Adrenal gland (tissue), 12 donors: ENCODE measurements around the gene CHST11. TPM values are rescaled to one million over a fixed set of nuclear protein-coding genes. Genes with fewer than 3 reads are reported as not detected.

Experiments
- DNase-seq, 7 donors: peaks; one replicate each; pipeline ENCODE4 v3.0.0-alpha.2; 2019 to 2020
- H3K27ac ChIP-seq, 5 donors: fragments of 200-600 bp; sonication (generic) in 4 of 5; 1 replicate in 3 of 5; 2 replicates in 2 of 5; pipeline versions ENCODE4 v1.5.1 to v1.8.0; 2016 to 2020; ENCODE audit warnings: mild to moderate bottlenecking in 1 of 5
- H3K27me3 ChIP-seq: fragments of 200-600 bp; 2 replicates; pipeline ENCODE4 v1.8.0; 2021
- H3K36me3 ChIP-seq, 2 donors: fragments of 200-600 bp; replicated peaks in 1 of 2; 1 replicate in 1 of 2; 2 replicates in 1 of 2; pipeline versions ENCODE4 v1.5.1 to v1.8.0; 2018 to 2022
- H3K4me1 ChIP-seq, 2 donors: fragments of 200-600 bp; replicated peaks in 1 of 2; 1 replicate in 1 of 2; 2 replicates in 1 of 2; pipeline versions ENCODE4 v1.5.1 to v1.8.0; 2018 to 2021
- H3K4me3 ChIP-seq, 4 donors: fragments of 200-600 bp; sonication (generic) in 3 of 4; one replicate each; pipeline ENCODE4 v1.5.1; 2016 to 2018
- H3K9me3 ChIP-seq, 3 donors: fragments of 200-600 bp; sonication (generic) in 1 of 3; replicated peaks in 1 of 3; 1 replicate in 2 of 3; 2 replicates in 1 of 3; pipeline versions ENCODE4 v1.5.1 to v1.8.0; 2016 to 2021
- POLR2A ChIP-seq, 2 donors: fragments of 450-650 bp; IDR thresholded peaks; one replicate each; pipeline ENCODE4 v1.6.1; 2017; ENCODE audit warnings: antibody characterized with exemption in 2 of 2, mild to moderate bottlenecking in 2 of 2, moderate library complexity in 1 of 2
- WGBS, 4 donors: extraction: QIAGEN DNeasy Blood & Tissue Kit in 2 of 4; methylation state at CpG; one replicate each; pipeline versions ENCODE4 v1.1.5 to v1.1.7; 2013 to 2017; 5-methylcytosine and 5-hydroxymethylcytosine counted together
- intact Hi-C, 2 donors: fragments of 100-400 bp; cut with DNase I; formaldehyde crosslinking; loops; one replicate each; pipeline versions ENCODE4 v1.14.1 to v1.15.0; 2022 to 2023
- polyA plus RNA-seq, 3 donors: library from polyadenylated mRNA; stranded (reverse); fragments of 200-250 nt in 2 of 3; fragments of 350-450 nt in 1 of 3; fragmentation: Illumina TruSeq in 1 of 3; extraction: RNeasy Lipid Tissue Mini Kit (QIAGEN cat#74804) in 1 of 3; gene quantifications; one replicate each; pipeline ENCODE4 v1.2.3, GENCODE V29; 2013 to 2014
- total RNA-seq, 9 donors: library from RNA; depleted of rRNA in 4 of 9; stranded (reverse); fragments of >200 nt in 4 of 9; fragments of 120-200 nt in 1 of 9; fragmentation: NEBNext Ultra II Directional in 1 of 9; extraction: Animal tissue kit (Norgen Biotek cat#: 25700) in 1 of 9; gene quantifications; one replicate each; pipeline versions ENCODE4 v1.1.0 to v1.2.4, GENCODE V29; 2013 to 2023
- TF ChIP-seq, protein P1 (sequence below), 6 experiments: fragments of 450-650 bp in 4 of 6; fragments of 200-600 bp in 2 of 6; sonication (generic) in 1 of 6; IDR thresholded peaks; 1 replicate in 5 of 6; 2 replicates in 1 of 6; pipeline versions ENCODE4 v1.5.1 to v1.8.0; 2016 to 2021; ENCODE audit warnings: antibody characterized with exemption in 6 of 6, mild to moderate bottlenecking in 2 of 6, moderate library complexity in 1 of 6
- donor health status: healthy with polysubstance abuse.
- donor health status: Bipolar disorder and iron deficiency.
- donor health status: DM: yes; HTN: yes; CAD: no.
- donor health status: DM: no; HTN: no; CAD: no.
- donor health status: DM: no; HTN: no; CAD: no.
- donor health status: DM: yes; HTN: yes; CAD: no.

Gene CHST11
- total and polyA plus RNA-seq, 12 donors: 6.2 to 95.1 (median 29.8) TPM

DNA sequence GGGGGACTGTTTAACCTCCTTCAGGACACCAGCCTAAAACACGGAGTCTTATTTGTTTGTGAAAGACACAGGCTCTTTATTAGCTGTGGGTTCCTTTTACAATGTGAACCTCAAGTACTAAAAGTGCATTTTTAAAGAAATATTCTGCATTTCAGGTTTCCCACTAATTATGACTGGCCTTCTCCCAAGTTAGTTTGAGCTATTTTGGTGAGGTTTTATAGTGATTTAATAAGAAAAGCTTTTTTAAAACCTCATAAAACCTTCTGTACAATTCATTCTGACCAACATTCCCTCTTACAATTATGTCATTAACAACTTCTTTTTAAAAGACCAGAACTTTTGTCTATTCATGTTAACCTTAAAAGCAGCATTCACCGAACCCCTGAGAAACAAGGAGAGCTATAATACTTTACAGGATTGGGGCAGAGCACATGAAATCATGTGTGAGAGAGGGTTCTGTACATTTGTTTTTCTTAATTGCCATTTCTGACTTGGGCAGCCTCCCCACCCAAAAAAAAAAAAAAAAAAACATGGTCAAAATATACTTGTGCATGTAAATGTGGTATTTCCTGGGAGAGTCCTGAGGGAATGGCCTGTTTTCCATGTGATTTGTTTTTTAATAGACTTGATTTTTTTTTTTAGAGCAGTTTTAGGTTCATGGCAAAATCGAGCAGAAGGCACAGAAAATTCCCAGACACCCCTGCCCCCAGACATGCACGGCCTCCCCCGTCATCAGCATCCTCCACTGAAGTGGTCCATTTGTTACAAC, 169.5 kb downstream of the CHST11 start:
- Histone ChIP-seq H3K27me3 (no peaks in the 10 kb centered on the region), H3K27ac (no peak overlapping the region), H3K4me3 (no peak overlapping the region), H3K4me1 (peaks cover 0 to 8% of the 10 kb centered on the region in 2 donors), H3K36me3 (no peaks in the 10 kb centered on the region), H3K9me3 (no peaks in the 10 kb centered on the region)
- WGBS, 4 donors: 80 to 95% (median 88%) methylated on average over 5 of the region's 5 CpGs
- no peak for TF ChIP-seq POLR2A (IDR thresholded peaks at IDR 0.05)
- TF ChIP-seq, protein P1, sequence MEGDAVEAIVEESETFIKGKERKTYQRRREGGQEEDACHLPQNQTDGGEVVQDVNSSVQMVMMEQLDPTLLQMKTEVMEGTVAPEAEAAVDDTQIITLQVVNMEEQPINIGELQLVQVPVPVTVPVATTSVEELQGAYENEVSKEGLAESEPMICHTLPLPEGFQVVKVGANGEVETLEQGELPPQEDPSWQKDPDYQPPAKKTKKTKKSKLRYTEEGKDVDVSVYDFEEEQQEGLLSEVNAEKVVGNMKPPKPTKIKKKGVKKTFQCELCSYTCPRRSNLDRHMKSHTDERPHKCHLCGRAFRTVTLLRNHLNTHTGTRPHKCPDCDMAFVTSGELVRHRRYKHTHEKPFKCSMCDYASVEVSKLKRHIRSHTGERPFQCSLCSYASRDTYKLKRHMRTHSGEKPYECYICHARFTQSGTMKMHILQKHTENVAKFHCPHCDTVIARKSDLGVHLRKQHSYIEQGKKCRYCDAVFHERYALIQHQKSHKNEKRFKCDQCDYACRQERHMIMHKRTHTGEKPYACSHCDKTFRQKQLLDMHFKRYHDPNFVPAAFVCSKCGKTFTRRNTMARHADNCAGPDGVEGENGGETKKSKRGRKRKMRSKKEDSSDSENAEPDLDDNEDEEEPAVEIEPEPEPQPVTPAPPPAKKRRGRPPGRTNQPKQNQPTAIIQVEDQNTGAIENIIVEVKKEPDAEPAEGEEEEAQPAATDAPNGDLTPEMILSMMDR (IDR thresholded peaks at IDR 0.05): no peak
- no peak for DNase-seq
- intact Hi-C loops: no loop called here

DNA sequence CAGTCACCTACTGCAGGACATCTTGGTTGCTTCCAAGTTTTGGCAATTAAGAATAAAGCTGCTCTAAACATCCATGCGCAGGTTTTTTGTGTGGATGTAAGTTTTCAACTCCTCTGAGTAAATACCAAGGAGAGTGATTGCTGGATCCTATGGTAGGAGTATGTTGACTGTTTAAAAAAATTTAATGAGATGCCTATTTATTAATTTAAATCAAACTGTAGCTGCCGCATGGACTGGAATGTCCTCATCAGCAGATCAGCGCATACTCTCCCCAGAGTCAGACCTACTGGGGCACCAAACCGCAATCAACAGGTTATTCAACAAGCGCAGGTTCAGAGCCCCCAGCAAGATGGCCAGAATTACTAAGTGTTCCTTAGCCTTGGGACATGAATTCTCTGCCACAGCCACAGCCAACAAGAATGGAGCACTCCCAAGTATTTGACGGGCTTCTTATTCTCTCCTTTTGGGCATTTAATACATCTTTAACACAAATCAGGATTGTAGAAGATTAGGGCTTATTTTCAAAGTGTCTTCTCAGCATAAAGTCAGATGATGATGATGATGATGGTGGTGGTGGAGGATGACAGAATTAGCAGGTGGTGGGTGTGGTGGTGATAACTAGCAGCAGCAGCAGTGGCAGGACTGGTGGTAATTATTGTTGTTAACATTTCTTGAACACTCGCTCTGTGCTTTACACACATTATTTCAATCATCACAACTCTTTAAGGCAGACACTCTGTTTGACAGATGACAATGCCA, 170.7 kb downstream of the CHST11 start:
- Histone ChIP-seq H3K27ac (no peak overlapping the region), H3K4me1 (peaks cover 0 to 4% of the 10 kb centered on the region in 2 donors), H3K36me3 (no peaks in the 10 kb centered on the region), H3K4me3 (no peak overlapping the region), H3K9me3 (no peaks in the 10 kb centered on the region), H3K27me3 (no peaks in the 10 kb centered on the region)
- TF ChIP-seq, protein P1 (IDR thresholded peaks at IDR 0.05): no peak
- no peak for TF ChIP-seq POLR2A (IDR thresholded peaks at IDR 0.05)
- 78 to 94% (median 79%) methylated on average over 7 of the region's 7 CpGs for WGBS, 4 donors
- intact Hi-C loops: no loop called here
- DNase-seq: no peak

DNA sequence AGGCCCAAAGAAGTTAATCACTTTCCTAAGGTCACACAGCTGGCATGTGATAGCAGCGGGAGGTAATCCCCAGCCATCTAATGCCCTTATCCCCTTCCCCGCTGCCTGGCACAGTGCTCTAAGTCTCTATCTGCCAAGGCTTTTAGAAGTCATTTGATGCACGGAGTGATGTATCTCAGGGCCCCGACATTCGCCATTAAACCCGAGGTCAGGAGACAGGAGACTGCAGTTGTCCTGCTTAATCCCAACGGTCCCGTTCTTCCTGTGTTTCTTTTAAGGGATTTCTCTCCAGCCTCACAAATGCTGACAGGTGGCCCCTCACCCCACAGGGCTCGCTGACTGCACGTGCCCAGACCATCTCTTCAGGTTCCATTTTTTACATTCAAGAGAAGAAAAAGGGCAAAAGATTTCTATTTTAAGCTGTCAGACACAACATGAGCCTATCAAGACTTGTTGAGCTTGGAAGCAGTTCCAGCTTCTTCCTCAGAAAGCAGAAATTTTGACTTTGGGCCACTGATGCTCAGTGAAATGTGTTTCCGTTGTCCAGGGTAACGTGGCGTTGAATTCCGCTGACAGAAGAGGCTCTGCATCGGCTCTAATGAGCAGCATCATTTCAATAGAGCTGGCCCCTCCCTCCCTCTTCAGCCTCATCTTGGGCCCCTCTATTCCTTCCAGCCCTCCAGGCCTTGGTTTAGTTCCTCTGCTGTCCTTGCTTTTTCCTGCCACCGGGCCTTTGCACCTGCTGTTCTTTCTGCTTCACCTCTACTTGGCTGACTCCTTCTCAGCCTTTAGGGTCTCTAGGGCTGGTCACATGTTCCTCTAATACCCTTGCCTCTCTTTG, 171.5 kb downstream of the CHST11 start:
- H3K9me3 ChIP-seq: no peaks in the 10 kb centered on the region
- no peaks in the 10 kb centered on the region for H3K36me3 ChIP-seq
- no peaks in the 10 kb centered on the region for H3K4me1 ChIP-seq
- no peak overlapping the region for H3K27ac ChIP-seq
- no peak for DNase-seq
- TF ChIP-seq POLR2A (IDR thresholded peaks at IDR 0.05): no peak
- TF ChIP-seq, protein P1 (IDR thresholded peaks at IDR 0.05): no peak
- 56 to 69% (median 66%) methylated on average over 16 of the region's 16 CpGs for WGBS, 4 donors
- intact Hi-C loops: no loop called here
- no peaks in the 10 kb centered on the region for H3K27me3 ChIP-seq
- no peak overlapping the region for H3K4me3 ChIP-seq

DNA sequence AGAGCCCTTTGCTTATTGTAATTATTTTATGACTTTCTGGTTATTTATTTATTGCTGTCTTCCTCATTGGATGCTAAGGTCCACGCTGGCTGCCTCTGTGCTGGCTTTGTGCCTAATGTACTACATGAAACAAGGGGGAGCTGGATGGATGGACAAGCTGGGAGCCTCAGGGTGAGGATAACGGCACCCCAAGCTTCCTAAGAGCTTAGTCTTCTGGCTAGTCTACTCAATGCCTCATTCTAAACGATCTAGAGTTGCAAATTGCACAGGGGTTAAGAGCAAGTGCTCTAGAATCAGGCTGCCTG, 172.0 kb downstream of the CHST11 start:
- DNase-seq: no peak
- no peaks in the 10 kb centered on the region for H3K36me3 ChIP-seq
- intact Hi-C loops: no loop called here
- no peak overlapping the region for H3K4me3 ChIP-seq
- no peaks in the 10 kb centered on the region for H3K9me3 ChIP-seq
- WGBS, 4 donors: 83 to 95% (median 88%) methylated on average over 3 of the region's 3 CpGs
- no peaks in the 10 kb centered on the region for H3K4me1 ChIP-seq
- no peak overlapping the region for H3K27ac ChIP-seq
- no peak for TF ChIP-seq POLR2A (IDR thresholded peaks at IDR 0.05)
- TF ChIP-seq, protein P1 (IDR thresholded peaks at IDR 0.05): no peak
- no peaks in the 10 kb centered on the region for H3K27me3 ChIP-seq
